ENCODE measurements around the gene BZW2. TPM values are rescaled to one million over a fixed set of nuclear protein-coding genes. Genes with fewer than 3 reads are reported as not detected.
"Not testable (repeated sequence)": the region's sequence is repeated elsewhere in the genome, so short reads cannot be mapped to it uniquely, and the experiment has no call there.

The BZW2 gene
- total RNA-seq, 1 donor from 2014 or later, result 72.7 TPM

DNA sequence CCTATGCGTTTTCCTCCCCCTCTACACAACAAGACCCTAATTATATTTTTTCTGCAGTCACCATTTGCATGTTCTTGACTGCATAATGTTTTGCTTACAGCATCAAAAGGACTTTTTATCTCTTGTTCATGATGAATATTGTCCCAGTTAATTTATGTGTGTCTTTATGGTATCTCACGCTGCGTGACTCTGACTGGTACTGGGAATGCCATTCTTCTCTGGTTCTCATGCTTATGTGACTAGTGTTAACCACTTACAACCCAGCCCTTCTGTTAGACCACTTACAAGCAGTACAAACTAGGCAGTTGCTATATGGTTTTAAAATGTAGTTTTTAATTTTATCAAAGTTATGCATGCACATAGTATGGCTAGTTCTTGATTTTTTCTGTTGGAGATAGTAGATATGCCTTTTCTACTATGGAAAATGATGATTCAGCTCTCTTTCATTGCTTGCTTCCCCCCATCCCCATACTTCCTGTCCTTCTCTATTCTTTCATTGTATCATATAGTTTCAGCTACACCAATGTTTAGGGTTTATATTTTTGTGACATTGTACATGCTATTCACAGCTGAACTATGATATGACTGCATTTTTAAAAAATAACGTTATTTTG, 24.9 kb downstream of the BZW2 start:
- Mint-ChIP-seq H3K9me3 (ENCODE audit: low read depth) (peaks cover 5% of the 10 kb centered on the region), H3K27me3 (no peaks in the 10 kb centered on the region), H3K4me3 (ENCODE audit: low read depth) (no peak overlapping the region), H3K27ac (no peak overlapping the region), H3K4me1 (ENCODE audit: low read depth) (no peaks in the 10 kb centered on the region), H3K36me3 (ENCODE audit: insufficient read depth) (peaks cover 30% of the 10 kb centered on the region)
- no peak for DNase-seq (ENCODE audit: low spot score, unreplicated experiment)
- TF ChIP-seq, protein P1, sequence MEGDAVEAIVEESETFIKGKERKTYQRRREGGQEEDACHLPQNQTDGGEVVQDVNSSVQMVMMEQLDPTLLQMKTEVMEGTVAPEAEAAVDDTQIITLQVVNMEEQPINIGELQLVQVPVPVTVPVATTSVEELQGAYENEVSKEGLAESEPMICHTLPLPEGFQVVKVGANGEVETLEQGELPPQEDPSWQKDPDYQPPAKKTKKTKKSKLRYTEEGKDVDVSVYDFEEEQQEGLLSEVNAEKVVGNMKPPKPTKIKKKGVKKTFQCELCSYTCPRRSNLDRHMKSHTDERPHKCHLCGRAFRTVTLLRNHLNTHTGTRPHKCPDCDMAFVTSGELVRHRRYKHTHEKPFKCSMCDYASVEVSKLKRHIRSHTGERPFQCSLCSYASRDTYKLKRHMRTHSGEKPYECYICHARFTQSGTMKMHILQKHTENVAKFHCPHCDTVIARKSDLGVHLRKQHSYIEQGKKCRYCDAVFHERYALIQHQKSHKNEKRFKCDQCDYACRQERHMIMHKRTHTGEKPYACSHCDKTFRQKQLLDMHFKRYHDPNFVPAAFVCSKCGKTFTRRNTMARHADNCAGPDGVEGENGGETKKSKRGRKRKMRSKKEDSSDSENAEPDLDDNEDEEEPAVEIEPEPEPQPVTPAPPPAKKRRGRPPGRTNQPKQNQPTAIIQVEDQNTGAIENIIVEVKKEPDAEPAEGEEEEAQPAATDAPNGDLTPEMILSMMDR (IDR thresholded peaks at IDR 0.05; ENCODE audit: unreplicated experiment), result no peak

DNA sequence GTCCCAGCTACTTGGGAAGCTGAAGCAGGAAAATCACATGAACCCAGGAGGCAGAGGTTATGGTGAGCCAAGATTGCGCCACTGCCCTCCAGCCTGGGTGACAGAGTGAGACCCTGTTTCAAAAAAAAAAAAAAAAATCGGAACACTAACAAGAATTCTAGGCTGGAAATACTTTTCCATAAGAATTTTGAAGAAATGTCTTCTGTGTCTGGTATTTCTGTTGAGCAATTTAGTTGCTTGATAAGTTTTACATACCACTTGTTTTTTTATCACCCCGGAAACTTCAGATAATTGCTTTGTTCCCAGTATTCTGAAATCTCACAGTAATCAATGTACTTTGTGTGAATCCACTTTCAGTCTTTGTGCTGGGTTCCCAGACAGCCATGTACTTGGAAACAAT, 25.8 kb downstream of the BZW2 start:
- Mint-ChIP-seq H3K4me3 (ENCODE audit: low read depth) (no peak overlapping the region), H3K27me3 (no peaks in the 10 kb centered on the region), H3K9me3 (ENCODE audit: low read depth) (peaks cover 7% of the 10 kb centered on the region), H3K27ac (no peak overlapping the region), H3K36me3 (ENCODE audit: insufficient read depth) (peaks cover 33% of the 10 kb centered on the region), H3K4me1 (ENCODE audit: low read depth) (no peaks in the 10 kb centered on the region)
- DNase-seq (ENCODE audit: low spot score, unreplicated experiment), result no peak
- TF ChIP-seq, protein P1 (IDR thresholded peaks at IDR 0.05; ENCODE audit: unreplicated experiment), result no peak

DNA sequence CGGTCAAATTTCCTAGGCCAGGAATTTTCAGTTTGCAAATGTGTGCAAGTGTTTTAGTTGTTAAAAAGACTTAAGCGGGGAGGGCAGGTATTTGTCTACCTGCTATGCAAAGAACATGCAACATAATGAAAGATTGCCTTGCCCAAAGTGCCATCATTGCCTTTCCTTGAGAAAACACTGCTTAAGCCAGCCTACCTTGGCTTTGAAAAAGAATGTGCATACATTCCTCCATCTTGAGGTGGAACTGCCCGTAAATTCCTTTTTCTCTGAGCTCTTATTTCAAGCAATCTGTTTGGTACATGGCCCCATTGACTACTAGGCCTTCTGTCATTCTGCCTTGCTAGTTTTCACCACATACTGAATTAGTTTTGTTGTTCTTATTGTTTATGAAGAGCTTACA, 29.3 kb downstream of the BZW2 start:
- Mint-ChIP-seq H3K9me3 (ENCODE audit: low read depth) (peaks cover 8% of the 10 kb centered on the region), H3K27ac (no peak overlapping the region), H3K4me1 (ENCODE audit: low read depth) (peaks cover 10% of the 10 kb centered on the region), H3K36me3 (ENCODE audit: insufficient read depth) (peaks cover 49% of the 10 kb centered on the region), H3K27me3 (no peaks in the 10 kb centered on the region), H3K4me3 (ENCODE audit: low read depth) (no peak overlapping the region)
- TF ChIP-seq, protein P1 (IDR thresholded peaks at IDR 0.05; ENCODE audit: unreplicated experiment), result no peak
- DNase-seq (ENCODE audit: low spot score, unreplicated experiment), result no peak

DNA sequence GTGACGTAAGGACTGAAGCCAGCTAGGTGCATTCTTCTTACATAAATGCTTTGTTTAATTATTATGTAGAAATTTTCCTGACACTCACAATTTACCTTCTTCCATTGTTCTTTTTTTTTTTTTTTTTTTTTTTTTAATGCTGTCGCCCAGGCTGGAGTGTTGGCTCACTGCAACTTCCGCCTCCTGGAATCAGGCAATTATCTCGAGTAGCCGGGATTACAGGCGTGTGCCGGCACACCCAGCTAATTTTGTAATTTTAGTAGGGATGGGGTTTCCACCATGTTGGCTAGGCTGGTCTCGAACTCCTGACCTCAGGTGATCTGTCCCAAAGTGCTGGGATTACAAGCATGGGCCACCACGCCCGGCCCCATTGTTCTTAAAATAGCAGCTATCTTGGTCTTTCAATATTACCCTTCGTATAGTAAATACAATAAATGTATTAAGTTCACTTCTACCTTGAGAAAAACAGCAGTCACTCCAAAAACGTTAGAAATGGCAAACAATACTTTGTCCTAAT, 32.1 kb downstream of the BZW2 start:
- TF ChIP-seq, protein P1 (IDR thresholded peaks at IDR 0.05; ENCODE audit: unreplicated experiment), result no peak
- H3K4me1 Mint-ChIP-seq (ENCODE audit: low read depth), result peaks cover 10% of the 10 kb centered on the region
- no peak overlapping the region for H3K27ac Mint-ChIP-seq
- no peak for DNase-seq (ENCODE audit: low spot score, unreplicated experiment)
- H3K36me3 Mint-ChIP-seq (ENCODE audit: insufficient read depth), result peaks cover 56% of the 10 kb centered on the region
- no peak overlapping the region for H3K4me3 Mint-ChIP-seq (ENCODE audit: low read depth)
- peaks cover 3% of the 10 kb centered on the region for H3K9me3 Mint-ChIP-seq (ENCODE audit: low read depth)
- no peaks in the 10 kb centered on the region for H3K27me3 Mint-ChIP-seq

DNA sequence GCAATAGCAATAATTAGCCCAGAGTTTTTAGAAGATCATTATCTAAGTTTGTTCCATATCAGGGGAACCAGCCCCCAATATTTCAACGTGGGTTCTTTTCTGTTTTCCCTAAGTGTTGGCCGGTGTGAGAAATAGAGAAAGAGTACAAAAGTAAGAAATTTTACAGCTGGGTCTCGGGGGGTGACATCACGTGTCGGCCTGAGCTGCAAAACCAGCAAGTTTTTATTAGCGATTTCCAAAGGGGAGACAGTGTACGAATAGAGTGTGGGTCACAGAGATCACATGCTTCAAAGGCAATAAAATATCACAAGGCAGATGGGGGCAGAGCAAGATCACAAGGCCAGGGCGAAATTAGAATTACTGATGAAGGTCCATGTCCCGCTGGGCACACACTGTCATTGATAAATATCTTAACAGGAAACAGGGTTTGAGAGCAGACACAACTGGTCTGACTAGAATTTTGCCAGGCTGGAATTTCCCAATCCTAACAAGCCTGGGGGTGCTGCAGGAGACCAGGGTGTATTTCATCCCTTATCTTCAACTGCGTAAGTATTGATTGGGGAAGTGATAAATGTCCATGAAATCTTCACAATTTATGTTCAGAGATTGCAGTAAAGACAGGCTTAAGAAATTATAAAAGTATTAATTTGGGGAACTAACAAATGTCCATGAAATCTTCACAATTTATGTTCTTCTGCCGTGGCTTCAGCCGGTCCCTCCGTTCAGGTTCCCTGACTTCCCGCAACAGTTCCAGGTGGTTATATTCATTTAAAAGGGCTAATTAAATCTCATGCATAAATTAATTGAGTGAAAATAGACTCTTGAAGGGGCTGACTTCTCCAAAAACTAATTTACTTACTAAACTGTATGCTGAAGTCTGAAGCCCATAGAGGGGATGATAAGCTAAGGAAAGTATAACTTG, 32.9 kb downstream of the BZW2 start:
- peak overlapping the region; percentile 82 for H3K27ac Mint-ChIP-seq
- not testable (repeated sequence) for H3K27me3 Mint-ChIP-seq; DNase-seq (ENCODE audit: low spot score, unreplicated experiment); H3K4me1 Mint-ChIP-seq (ENCODE audit: low read depth); H3K9me3 Mint-ChIP-seq (ENCODE audit: low read depth)
- peaks cover 53% of the 10 kb centered on the region for H3K36me3 Mint-ChIP-seq (ENCODE audit: insufficient read depth)
- peak overlapping the region; percentile 26 for H3K4me3 Mint-ChIP-seq (ENCODE audit: low read depth)
